Measurements from ENCODE around the gene DHCR7.

Gene DHCR7

GRCh38 chr11:71463331-71464211 is 15.4 kb upstream of the DHCR7 start:
- DNase-seq (ENCODE audit: low spot score) = no peak
- in situ Hi-C loops (cut with MboI; ENCODE audit: low sequenced_read_pairs, unreplicated experiment) = no loop called here
- TF ChIP-seq CTCF (IDR thresholded peaks at IDR 0.05; ENCODE audit: borderline replicate concordance, control extremely low read depth, extremely low read depth, insufficient read depth, missing control alignments) = no peak

GRCh38 chr11:71462726-71463125 is 14.5 kb upstream of the DHCR7 start:
- DNase-seq (ENCODE audit: low spot score) = no peak
- in situ Hi-C loops (cut with MboI; ENCODE audit: low sequenced_read_pairs, unreplicated experiment) = no loop called here
- no peak for TF ChIP-seq CTCF (IDR thresholded peaks at IDR 0.05; ENCODE audit: borderline replicate concordance, control extremely low read depth, extremely low read depth, insufficient read depth, missing control alignments)

- in situ Hi-C loops (cut with MboI; ENCODE audit: low sequenced_read_pairs, unreplicated experiment) = no loop called here
- no peak for DNase-seq (ENCODE audit: low spot score)
- TF ChIP-seq CTCF (IDR thresholded peaks at IDR 0.05; ENCODE audit: borderline replicate concordance, control extremely low read depth, extremely low read depth, insufficient read depth, missing control alignments) = no peak
Measured at GRCh38 chr11:71461696-71462095, 13.5 kb upstream of the DHCR7 start.

- DNase-seq (ENCODE audit: low spot score) = no peak
- in situ Hi-C loops (cut with MboI; ENCODE audit: low sequenced_read_pairs, unreplicated experiment) = no loop called here
- TF ChIP-seq CTCF (IDR thresholded peaks at IDR 0.05; ENCODE audit: borderline replicate concordance, control extremely low read depth, extremely low read depth, insufficient read depth, missing control alignments) = no peak
Measured at GRCh38 chr11:71459767-71460320, 11.7 kb upstream of the DHCR7 start.

GRCh38 chr11:71459076-71459766 is 11.0 kb upstream of the DHCR7 start:
- no peak for DNase-seq (ENCODE audit: low spot score)
- TF ChIP-seq CTCF (IDR thresholded peaks at IDR 0.05; ENCODE audit: borderline replicate concordance, control extremely low read depth, extremely low read depth, insufficient read depth, missing control alignments) = no peak
- in situ Hi-C loops (cut with MboI; ENCODE audit: low sequenced_read_pairs, unreplicated experiment) = no loop called here

GRCh38 chr11:71458146-71459070 is 10.2 kb upstream of the DHCR7 start:
- no peak for DNase-seq (ENCODE audit: low spot score)
- in situ Hi-C loops (cut with MboI; ENCODE audit: low sequenced_read_pairs, unreplicated experiment) = no loop called here
- TF ChIP-seq CTCF (IDR thresholded peaks at IDR 0.05; ENCODE audit: borderline replicate concordance, control extremely low read depth, extremely low read depth, insufficient read depth, missing control alignments) = no peak
